Transverse colon (tissue), 4 donors: ENCODE results near the gene TAF1C. TPM values are rescaled to one million over a fixed set of nuclear protein-coding genes. Genes with fewer than 3 reads are reported as not detected.
"Not testable (repeated sequence)": the region's sequence is repeated elsewhere in the genome, so short reads cannot be mapped to it uniquely, and the experiment has no call there.

Experiments
- DNase-seq: peaks from one replicate; pipeline ENCODE4 v3.0.0-alpha.2; 2019
- H3K27ac ChIP-seq, 4 donors: fragments of 200-600 bp; sonication (generic); 2 replicates each; pipeline ENCODE4 v1.5.1; 2016 to 2018; ENCODE audit warnings: inconsistent platforms in 4 of 4
- H3K27me3 ChIP-seq: fragments of 200-600 bp; sonication (generic); 2 replicates; pipeline ENCODE4 v1.5.1; 2017; ENCODE audit warnings: inconsistent platforms
- H3K36me3 ChIP-seq, 4 donors: fragments of 200-600 bp; sonication (generic); 2 replicates each; pipeline ENCODE4 v1.5.1; 2017 to 2019; ENCODE audit warnings: inconsistent platforms in 4 of 4
- H3K4me1 ChIP-seq, 4 donors: fragments of 200-600 bp; sonication (generic); 2 replicates each; pipeline ENCODE4 v1.5.1; 2017 to 2020; ENCODE audit warnings: inconsistent platforms in 4 of 4
- H3K4me3 ChIP-seq, 4 donors: fragments of 200-600 bp; sonication (generic); 1 replicate in 1 of 4; 2 replicates in 3 of 4; pipeline versions ENCODE4 v1.5.1 to v1.6.1; 2017 to 2019; ENCODE audit warnings: inconsistent platforms in 4 of 4
- H3K9me3 ChIP-seq, 2 donors: fragments of 200-600 bp; sonication (generic); 2 replicates each; pipeline ENCODE4 v1.5.1; 2017 to 2019; ENCODE audit warnings: inconsistent platforms in 2 of 2
- EP300 ChIP-seq: sonication (generic); formaldehyde crosslinking; IDR thresholded peaks from one replicate; pipeline ENCODE4 v1.6.1; 2017; ENCODE audit warnings: antibody characterized with exemption, low read depth
- POLR2A ChIP-seq: fragments of 450-650 bp; IDR thresholded peaks from one replicate; pipeline ENCODE4 v1.6.1; 2016; ENCODE audit warnings: antibody characterized with exemption, mild to moderate bottlenecking, moderate library complexity
- POLR2AphosphoS5 ChIP-seq, 3 donors: sonication (generic); formaldehyde crosslinking; IDR thresholded peaks; one replicate each; pipeline ENCODE4 v1.6.1; 2016; ENCODE audit warnings: antibody characterized with exemption in 3 of 3
- WGBS, 2 donors: methylation state at CpG; one replicate each; pipeline ENCODE4 v1.1.5; 2018; ENCODE audit warnings: low coverage in 1 of 2; 5-methylcytosine and 5-hydroxymethylcytosine counted together
- in situ Hi-C, 4 donors: fragments of 200-750 bp; cut with MboI; loops; one replicate each; pipeline versions ENCODE4 v1.15.0 to v1.15.1; 2017; ENCODE audit warnings: low sequenced_read_pairs in 3 of 4, low pct_ligation_motif_present in 1 of 4, low pct_unique_long_range_greater_than_20kb in 1 of 4
- intact Hi-C: fragments of 100-400 bp; cut with DNase I; formaldehyde crosslinking; loops from one replicate; pipeline ENCODE4 v1.15.1; 2023; ENCODE audit warnings: low total_unique reads
- total RNA-seq, 4 donors: library from RNA; depleted of rRNA; stranded (reverse); fragments of >200 nt; gene quantifications; one replicate each; pipeline ENCODE4 v1.1.0, GENCODE V29; 2016
- TF ChIP-seq, protein P1 (sequence below), 5 experiments: fragments of 200-600 bp in 3 of 5; fragments of 450-650 bp in 2 of 5; sonication (generic) in 3 of 5; IDR thresholded peaks; 1 replicate in 2 of 5; 2 replicates in 3 of 5; pipeline ENCODE4 v1.5.1; 2016 to 2017; ENCODE audit warnings: antibody characterized with exemption in 5 of 5, inconsistent platforms in 3 of 5, mild to moderate bottlenecking in 2 of 5, moderate library complexity in 1 of 5

TAF1C gene
- total RNA-seq, 4 donors from 2014 or later, result 33.3 to 297 (median 54.1) TPM

DNA sequence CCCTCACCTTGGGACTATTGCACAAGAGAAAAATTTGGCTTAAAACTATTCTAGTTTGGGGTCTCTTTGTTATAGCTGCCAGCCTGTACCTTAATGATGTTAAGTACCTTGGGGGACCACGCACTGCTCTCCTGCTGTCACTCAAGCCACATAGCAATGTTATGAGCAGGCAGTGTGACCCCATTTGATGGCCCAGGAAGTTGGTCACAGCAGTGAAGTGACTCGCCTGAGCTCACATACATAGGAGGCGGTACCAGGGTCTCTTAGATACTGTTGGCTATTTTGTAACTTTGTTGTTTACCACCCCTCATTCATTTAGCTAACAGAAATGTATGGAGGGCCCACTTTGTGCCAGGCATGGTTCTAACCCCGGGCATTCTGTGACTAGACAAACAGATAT is 36.6 kb upstream of the TAF1C start:
- Histone ChIP-seq H3K36me3 (no peaks in the 10 kb centered on the region), H3K4me3 (no peak overlapping the region), H3K4me1 (peaks cover 0 to 8% (median 3%) of the 10 kb centered on the region in 4 donors), H3K9me3 (no peaks in the 10 kb centered on the region), H3K27me3 (no peaks in the 10 kb centered on the region), H3K27ac (no peak overlapping the region)
- TF ChIP-seq, protein P1, sequence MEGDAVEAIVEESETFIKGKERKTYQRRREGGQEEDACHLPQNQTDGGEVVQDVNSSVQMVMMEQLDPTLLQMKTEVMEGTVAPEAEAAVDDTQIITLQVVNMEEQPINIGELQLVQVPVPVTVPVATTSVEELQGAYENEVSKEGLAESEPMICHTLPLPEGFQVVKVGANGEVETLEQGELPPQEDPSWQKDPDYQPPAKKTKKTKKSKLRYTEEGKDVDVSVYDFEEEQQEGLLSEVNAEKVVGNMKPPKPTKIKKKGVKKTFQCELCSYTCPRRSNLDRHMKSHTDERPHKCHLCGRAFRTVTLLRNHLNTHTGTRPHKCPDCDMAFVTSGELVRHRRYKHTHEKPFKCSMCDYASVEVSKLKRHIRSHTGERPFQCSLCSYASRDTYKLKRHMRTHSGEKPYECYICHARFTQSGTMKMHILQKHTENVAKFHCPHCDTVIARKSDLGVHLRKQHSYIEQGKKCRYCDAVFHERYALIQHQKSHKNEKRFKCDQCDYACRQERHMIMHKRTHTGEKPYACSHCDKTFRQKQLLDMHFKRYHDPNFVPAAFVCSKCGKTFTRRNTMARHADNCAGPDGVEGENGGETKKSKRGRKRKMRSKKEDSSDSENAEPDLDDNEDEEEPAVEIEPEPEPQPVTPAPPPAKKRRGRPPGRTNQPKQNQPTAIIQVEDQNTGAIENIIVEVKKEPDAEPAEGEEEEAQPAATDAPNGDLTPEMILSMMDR (IDR thresholded peaks at IDR 0.05), result no peak
- no peak for TF ChIP-seq POLR2A
- DNase-seq, result no peak
- intact Hi-C loops, result no loop called here
- 80% methylated on average over 4 of the region's 4 CpGs; no CpG with 5 or more reads in 1 of the 2 donors for WGBS, 2 donors
- in situ Hi-C loops, result no loop called here

DNA sequence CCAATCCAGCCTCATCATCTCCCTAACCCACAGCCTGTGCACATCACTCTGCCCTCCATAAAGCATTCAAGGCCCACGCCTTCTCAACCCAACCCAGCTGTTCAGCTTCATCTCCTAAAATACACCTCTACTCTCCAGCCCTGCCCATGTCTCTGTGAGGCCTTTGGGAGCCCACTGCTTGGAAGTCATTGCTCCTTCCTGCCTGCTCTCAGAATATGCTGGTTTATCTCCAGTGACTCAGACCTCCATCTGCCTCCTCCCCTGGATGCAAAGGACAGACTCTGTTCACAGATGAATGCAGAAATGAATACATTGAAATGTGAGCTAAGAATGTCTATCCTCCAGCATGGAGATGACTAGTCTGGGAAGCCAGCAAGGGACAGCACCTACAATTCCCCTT is 34.0 kb upstream of the TAF1C start:
- Histone ChIP-seq H3K36me3 (no peaks in the 10 kb centered on the region), H3K4me1 (no peaks in the 10 kb centered on the region), H3K27me3 (no peaks in the 10 kb centered on the region), H3K4me3 (no peak overlapping the region), H3K9me3 (no peaks in the 10 kb centered on the region), H3K27ac (no peak overlapping the region)
- no peak for DNase-seq
- in situ Hi-C loops (no loop called here), intact Hi-C loops (no loop called here)
- 79% methylated on average over 1 of the region's 1 CpG; no CpG with 5 or more reads in 1 of the 2 donors for WGBS, 2 donors
- TF ChIP-seq POLR2A (no peak), POLR2AphosphoS5 (IDR thresholded peaks at IDR 0.05) (no peak), EP300 (no peak)
- TF ChIP-seq, protein P1 (IDR thresholded peaks at IDR 0.05), result no peak

DNA sequence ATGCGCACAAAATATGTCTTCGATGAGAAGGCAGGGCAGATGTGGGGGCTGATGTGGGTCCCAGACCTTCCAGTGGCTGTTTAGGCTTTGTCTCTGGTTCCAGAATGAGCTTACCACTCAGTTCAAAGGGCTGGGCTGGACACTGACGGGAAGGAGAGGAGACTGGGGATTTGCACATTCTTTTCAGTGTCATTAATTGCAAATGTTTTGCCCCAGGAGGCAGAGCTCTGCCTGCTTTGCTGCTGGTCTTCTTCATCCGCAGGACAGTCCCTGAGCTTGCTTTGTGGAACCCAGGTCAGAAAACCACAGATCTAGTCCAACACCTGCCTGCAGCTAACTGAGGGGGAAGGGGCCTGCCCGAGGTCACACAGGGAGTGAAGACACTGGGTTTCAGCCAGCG is 32.1 kb upstream of the TAF1C start:
- in situ Hi-C loops (no loop called here), intact Hi-C loops (no loop called here)
- Histone ChIP-seq H3K4me1 (no peaks in the 10 kb centered on the region), H3K9me3 (no peaks in the 10 kb centered on the region), H3K36me3 (no peaks in the 10 kb centered on the region), H3K27ac (no peak overlapping the region), H3K4me3 (no peak overlapping the region), H3K27me3 (no peaks in the 10 kb centered on the region)
- 80% methylated on average over 6 of the region's 6 CpGs; no CpG with 5 or more reads in 1 of the 2 donors for WGBS, 2 donors
- DNase-seq, result no peak
- TF ChIP-seq, protein P1 (IDR thresholded peaks at IDR 0.05), result no peak
- TF ChIP-seq POLR2AphosphoS5 (IDR thresholded peaks at IDR 0.05), result no peak
- TF ChIP-seq EP300, result no peak
- no peak for TF ChIP-seq POLR2A

DNA sequence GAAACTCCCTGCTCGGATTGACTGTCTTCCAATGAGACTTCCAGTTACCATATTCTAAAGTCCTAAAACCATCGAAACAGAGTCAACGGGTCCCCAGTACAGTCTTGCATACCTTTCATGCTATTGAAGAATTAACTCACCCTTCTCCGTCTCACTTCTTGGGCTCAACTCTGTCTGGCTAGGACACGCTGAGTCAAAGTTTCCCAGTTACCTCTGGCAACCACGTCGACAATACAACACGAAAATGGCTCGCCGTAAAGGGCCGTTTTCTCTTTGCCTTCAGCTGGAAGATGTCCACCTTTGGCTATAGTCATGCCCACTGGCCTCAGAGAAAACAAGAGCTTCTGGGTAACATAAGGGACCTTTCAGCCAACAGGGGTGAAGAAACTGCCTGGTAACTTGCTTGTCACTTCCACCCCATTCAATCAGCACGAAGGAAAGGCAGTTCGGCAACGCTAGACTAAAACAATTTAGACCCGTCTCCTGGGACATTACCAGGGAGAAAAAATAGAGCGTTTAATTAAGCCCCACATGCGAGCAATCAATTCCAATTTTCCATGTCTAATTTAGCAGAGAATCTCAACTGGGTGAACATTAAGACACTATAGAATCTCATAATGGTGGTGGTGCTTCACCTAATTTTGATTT is 31.4 kb upstream of the TAF1C start:
- no peak for DNase-seq
- Histone ChIP-seq H3K27me3 (no peaks in the 10 kb centered on the region), H3K4me1 (no peaks in the 10 kb centered on the region), H3K4me3 (no peak overlapping the region), H3K9me3 (no peaks in the 10 kb centered on the region), H3K27ac (no peak overlapping the region), H3K36me3 (no peaks in the 10 kb centered on the region)
- in situ Hi-C loops, result no loop called here
- 79 to 88% methylated on average over 9 to 17 of the region's 17 CpGs for WGBS, 2 donors
- intact Hi-C loops, result no loop called here
- TF ChIP-seq, protein P1 (IDR thresholded peaks at IDR 0.05), result no peak
- TF ChIP-seq POLR2AphosphoS5 (IDR thresholded peaks at IDR 0.05) (no peak), EP300 (no peak), POLR2A (no peak)

DNA sequence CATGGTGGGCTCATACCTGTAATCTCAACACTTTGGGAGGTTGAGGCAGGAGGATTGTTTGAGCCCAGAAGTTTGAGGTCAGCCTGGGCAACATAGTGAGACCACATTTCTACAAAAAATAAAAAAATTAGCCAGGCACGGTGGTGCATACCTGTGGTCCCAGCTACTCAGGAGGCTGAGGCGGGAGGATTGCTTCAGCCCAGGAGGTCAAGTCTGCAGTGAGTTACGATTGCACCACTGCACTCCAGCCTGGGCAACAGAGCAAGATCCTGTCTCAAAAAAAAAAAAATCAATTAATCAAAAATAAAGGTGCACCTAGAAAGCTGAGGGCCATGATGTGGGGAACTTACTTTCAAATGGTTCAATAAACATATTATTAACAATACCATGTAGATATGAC is 29.3 kb upstream of the TAF1C start:
- H3K4me3 ChIP-seq, H3K27me3 ChIP-seq, intact Hi-C loops, DNase-seq, H3K9me3 ChIP-seq, in situ Hi-C loops, H3K27ac ChIP-seq, H3K36me3 ChIP-seq, H3K4me1 ChIP-seq: not testable (repeated sequence)
- WGBS, 2 donors, result 80 to 89% methylated on average over 3 of the region's 3 CpGs
